Measurements from ENCODE around the gene EFNA5.

EFNA5 gene

GRCh38 chr5:107687404-107687803, 16.7 kb upstream of the EFNA5 start:
- no peak overlapping the region for H3K4me3 ChIP-seq
- no peak for DNase-seq (ENCODE audit: low spot score in 2 of 2)
- H3K4me1 ChIP-seq = no peaks in the 10 kb centered on the region
- in situ Hi-C loops (cut with MboI; ENCODE audit: low sequenced_read_pairs) = loop anchor here (25.0 kb wide), 1 partner anchor 400 kb away; no protein-coding TSS in a partner anchor
- no peaks in the 10 kb centered on the region for H3K36me3 ChIP-seq (replicated peaks)
- H3K9me3 ChIP-seq = no peaks in the 10 kb centered on the region
- H3K27me3 ChIP-seq (ENCODE audit: low read depth) = no peaks in the 10 kb centered on the region

- H3K4me3 ChIP-seq = no peak overlapping the region
- in situ Hi-C loops (cut with MboI; ENCODE audit: low sequenced_read_pairs) = loop anchor here (25.0 kb wide), 1 partner anchor 405 kb away; no protein-coding TSS in a partner anchor
- DNase-seq (ENCODE audit: low spot score in 2 of 2) = no peak
These were observed 11.8 kb upstream of the EFNA5 start for GRCh38 chr5:107682533-107682932.

GRCh38 chr5:107680799-107681198, 10.1 kb upstream of the EFNA5 start:
- Histone ChIP-seq H3K4me3 (no peak overlapping the region), H3K27me3 (ENCODE audit: low read depth) (no peaks in the 10 kb centered on the region), H3K4me1 (no peaks in the 10 kb centered on the region), H3K9me3 (no peaks in the 10 kb centered on the region), H3K36me3 (replicated peaks) (no peaks in the 10 kb centered on the region)
- in situ Hi-C loops (cut with MboI; ENCODE audit: low sequenced_read_pairs) = loop anchor here (25.0 kb wide), 1 partner anchor 407 kb away; no protein-coding TSS in a partner anchor
- DNase-seq (ENCODE audit: low spot score in 2 of 2) = no peak

More at GRCh38 chr5:107682533-107682932, 11.8 kb upstream of the EFNA5 start:
- Histone ChIP-seq H3K9me3 (no peaks in the 10 kb centered on the region), H3K36me3 (replicated peaks) (no peaks in the 10 kb centered on the region), H3K27me3 (ENCODE audit: low read depth) (no peaks in the 10 kb centered on the region), H3K4me1 (no peaks in the 10 kb centered on the region)

GRCh38 chr5:107680099-107680498, 9.4 kb upstream of the EFNA5 start:
- no peak for DNase-seq (ENCODE audit: low spot score in 2 of 2)
- Histone ChIP-seq H3K9me3 (no peaks in the 10 kb centered on the region), H3K27me3 (ENCODE audit: low read depth) (no peaks in the 10 kb centered on the region), H3K4me3 (no peak overlapping the region), H3K4me1 (no peaks in the 10 kb centered on the region), H3K36me3 (replicated peaks) (no peaks in the 10 kb centered on the region)
- in situ Hi-C loops (cut with MboI; ENCODE audit: low sequenced_read_pairs) = loop anchor here (25.0 kb wide), 1 partner anchor 407 kb away; no protein-coding TSS in a partner anchor

GRCh38 chr5:107676702-107677101, 6.0 kb upstream of the EFNA5 start:
- Histone ChIP-seq H3K4me3 (no peak overlapping the region), H3K4me1 (peaks cover 5% of the 10 kb centered on the region), H3K9me3 (no peaks in the 10 kb centered on the region), H3K27me3 (ENCODE audit: low read depth) (no peaks in the 10 kb centered on the region), H3K36me3 (replicated peaks) (no peaks in the 10 kb centered on the region)
- DNase-seq (ENCODE audit: low spot score in 2 of 2) = no peak
- in situ Hi-C loops (cut with MboI; ENCODE audit: low sequenced_read_pairs) = loop anchor here (25.0 kb wide), 1 partner anchor 411 kb away; no protein-coding TSS in a partner anchor

- Histone ChIP-seq H3K4me3 (no peak overlapping the region), H3K27me3 (ENCODE audit: low read depth) (no peaks in the 10 kb centered on the region), H3K4me1 (peaks cover 5% of the 10 kb centered on the region), H3K36me3 (replicated peaks) (no peaks in the 10 kb centered on the region), H3K9me3 (no peaks in the 10 kb centered on the region)
- DNase-seq (ENCODE audit: low spot score in 2 of 2) = no peak
- in situ Hi-C loops (cut with MboI; ENCODE audit: low sequenced_read_pairs) = loop anchor here (25.0 kb wide), 1 partner anchor 412 kb away; no protein-coding TSS in a partner anchor
These were observed 4.5 kb upstream of the EFNA5 start for GRCh38 chr5:107675201-107675600.

GRCh38 chr5:107674655-107675054, 3.9 kb upstream of the EFNA5 start:
- Histone ChIP-seq H3K4me1 (peaks cover 5% of the 10 kb centered on the region), H3K27me3 (ENCODE audit: low read depth) (no peaks in the 10 kb centered on the region), H3K4me3 (no peak overlapping the region), H3K36me3 (replicated peaks) (no peaks in the 10 kb centered on the region), H3K9me3 (no peaks in the 10 kb centered on the region)
- DNase-seq (ENCODE audit: low spot score in 2 of 2) = no peak
- in situ Hi-C loops (cut with MboI; ENCODE audit: low sequenced_read_pairs) = loop anchor here (25.0 kb wide), 3 partner anchors 212 to 437 kb away; no protein-coding TSS in a partner anchor

- peak overlapping the region; percentile 41 for H3K4me3 ChIP-seq
- peak; percentile 90 to 95 for DNase-seq (ENCODE audit: low spot score in 2 of 2)
- in situ Hi-C loops (cut with MboI; ENCODE audit: low sequenced_read_pairs) = loop anchor here (25.0 kb wide), 2 partner anchors 211 to 436 kb away; no protein-coding TSS in a partner anchor
- no peaks in the 10 kb centered on the region for H3K9me3 ChIP-seq
- H3K4me1 ChIP-seq = peaks cover 5% of the 10 kb centered on the region
- no peaks in the 10 kb centered on the region for H3K36me3 ChIP-seq (replicated peaks)
- no peaks in the 10 kb centered on the region for H3K27me3 ChIP-seq (ENCODE audit: low read depth)
These were observed 2.8 kb upstream of the EFNA5 start for GRCh38 chr5:107673368-107674136.

GRCh38 chr5:107673039-107673367, 2.3 kb upstream of the EFNA5 start:
- peak overlapping the region; percentile 41 for H3K4me3 ChIP-seq
- H3K9me3 ChIP-seq = no peaks in the 10 kb centered on the region
- DNase-seq (ENCODE audit: low spot score in 2 of 2) = no peak
- in situ Hi-C loops (cut with MboI; ENCODE audit: low sequenced_read_pairs) = loop anchor here (25.0 kb wide), 2 partner anchors 211 to 436 kb away; no protein-coding TSS in a partner anchor
- peaks cover 6% of the 10 kb centered on the region for H3K4me1 ChIP-seq
- H3K27me3 ChIP-seq (ENCODE audit: low read depth) = no peaks in the 10 kb centered on the region
- no peaks in the 10 kb centered on the region for H3K36me3 ChIP-seq (replicated peaks)

- Histone ChIP-seq H3K36me3 (replicated peaks) (no peaks in the 10 kb centered on the region), H3K9me3 (no peaks in the 10 kb centered on the region), H3K27me3 (ENCODE audit: low read depth) (no peaks in the 10 kb centered on the region), H3K4me1 (peaks cover 12% of the 10 kb centered on the region), H3K4me3 (peak overlapping the region; percentile 67)
- in situ Hi-C loops (cut with MboI; ENCODE audit: low sequenced_read_pairs) = loop anchor here (25.0 kb wide), 2 partner anchors 210 to 435 kb away; no protein-coding TSS in a partner anchor
- peak; percentile 96 to 100 for DNase-seq (ENCODE audit: low spot score in 2 of 2)
These were observed 1.7 kb upstream of the EFNA5 start for GRCh38 chr5:107672211-107673038.

GRCh38 chr5:107671742-107672210, 1.0 kb upstream of the EFNA5 start:
- Histone ChIP-seq H3K4me1 (peaks cover 16% of the 10 kb centered on the region), H3K27me3 (ENCODE audit: low read depth) (no peaks in the 10 kb centered on the region), H3K4me3 (peak overlapping the region; percentile 67), H3K9me3 (no peaks in the 10 kb centered on the region), H3K36me3 (replicated peaks) (no peaks in the 10 kb centered on the region)
- DNase-seq (ENCODE audit: low spot score in 2 of 2) = peak in 1 of 2 experiments; percentile 73
- in situ Hi-C loops (cut with MboI; ENCODE audit: low sequenced_read_pairs) = loop anchor here (25.0 kb wide), 2 partner anchors 209 to 434 kb away; no protein-coding TSS in a partner anchor

- Histone ChIP-seq H3K9me3 (no peaks in the 10 kb centered on the region), H3K36me3 (replicated peaks) (no peaks in the 10 kb centered on the region; the same call in 1 of the 2 replicates), H3K4me1 (peaks cover 24% of the 10 kb centered on the region), H3K27me3 (ENCODE audit: low read depth) (no peaks in the 10 kb centered on the region), H3K4me3 (peak overlapping the region; percentile 67)
- in situ Hi-C loops (cut with MboI; ENCODE audit: low sequenced_read_pairs) = loop anchor here (25.0 kb wide), 2 partner anchors 208 to 433 kb away; no protein-coding TSS in a partner anchor
- peak in 1 of 2 experiments; percentile 52 for DNase-seq (ENCODE audit: low spot score in 2 of 2)
These were observed 428 bp downstream of the EFNA5 start for GRCh38 chr5:107670087-107670931.
